ENCODE data around the gene LEF1. TPM values are rescaled to one million over a fixed set of nuclear protein-coding genes. Genes with fewer than 3 reads are reported as not detected.

LEF1 gene
- total RNA-seq, 2 donors from 2014 or later, result 2.3 to 3.0 TPM

- intact Hi-C loops (cut with DNase I), result no loop called here
- DNase-seq (ENCODE audit: low spot score), result no peak
These were observed 74.6 kb downstream of the LEF1 start for GRCh38 chr4:108094131-108094530.

- intact Hi-C loops (cut with DNase I), result no loop called here
These were observed 76.4 kb downstream of the LEF1 start for GRCh38 chr4:108092288-108092687.

GRCh38 chr4:108087293-108087967 is 81.3 kb downstream of the LEF1 start:
- intact Hi-C loops (cut with DNase I), result no loop called here
- DNase-seq (ENCODE audit: low spot score), result no peak

More at GRCh38 chr4:108092288-108092687, 76.4 kb downstream of the LEF1 start:
- no peak for DNase-seq (ENCODE audit: low spot score)

GRCh38 chr4:108081256-108081655 is 87.5 kb downstream of the LEF1 start:
- DNase-seq (ENCODE audit: low spot score), result no peak
- intact Hi-C loops (cut with DNase I), result no loop called here

- intact Hi-C loops (cut with DNase I), result no loop called here
- no peak for DNase-seq (ENCODE audit: low spot score)
These were observed 88.0 kb downstream of the LEF1 start for GRCh38 chr4:108080747-108081146.

GRCh38 chr4:108078024-108078733 is 90.6 kb downstream of the LEF1 start:
- DNase-seq (ENCODE audit: low spot score), result no peak
- intact Hi-C loops (cut with DNase I), result no loop called here

- no peak for DNase-seq (ENCODE audit: low spot score)
- intact Hi-C loops (cut with DNase I), result no loop called here
These were observed 96.4 kb downstream of the LEF1 start for GRCh38 chr4:108072300-108072699.

- DNase-seq (ENCODE audit: low spot score), result no peak
- intact Hi-C loops (cut with DNase I), result no loop called here
These were observed 98.0 kb downstream of the LEF1 start for GRCh38 chr4:108070775-108071174.

- DNase-seq (ENCODE audit: low spot score), result no peak
- intact Hi-C loops (cut with DNase I), result no loop called here
These were observed 100.3 kb downstream of the LEF1 start for GRCh38 chr4:108068442-108068841.

GRCh38 chr4:108060686-108061321 is 107.9 kb downstream of the LEF1 start:
- intact Hi-C loops (cut with DNase I), result loop anchor here in 1 of 2 donors (1.0 kb wide), 1 partner anchor 10 kb away; no protein-coding TSS in a partner anchor
- no peak for DNase-seq (ENCODE audit: low spot score)

- intact Hi-C loops (cut with DNase I), result loop anchor here in 1 of 2 donors (1.0 kb wide), 1 partner anchor 9 kb away; no protein-coding TSS in a partner anchor
These were observed 108.6 kb downstream of the LEF1 start for GRCh38 chr4:108060164-108060563.

GRCh38 chr4:108058685-108059440 is 109.9 kb downstream of the LEF1 start:
- no peak for DNase-seq (ENCODE audit: low spot score)
- intact Hi-C loops (cut with DNase I), result no loop called here

More at GRCh38 chr4:108060164-108060563, 108.6 kb downstream of the LEF1 start:
- no peak for DNase-seq (ENCODE audit: low spot score)

- DNase-seq (ENCODE audit: low spot score), result no peak
- intact Hi-C loops (cut with DNase I), result no loop called here
These were observed 112.3 kb downstream of the LEF1 start for GRCh38 chr4:108056418-108056817.

- no peak for DNase-seq (ENCODE audit: low spot score)
- intact Hi-C loops (cut with DNase I), result no loop called here
These were observed 112.9 kb downstream of the LEF1 start for GRCh38 chr4:108055787-108056186.

GRCh38 chr4:108054025-108054638 is 114.6 kb downstream of the LEF1 start:
- intact Hi-C loops (cut with DNase I), result no loop called here
- no peak for DNase-seq (ENCODE audit: low spot score)

- intact Hi-C loops (cut with DNase I), result no loop called here
- DNase-seq (ENCODE audit: low spot score), result no peak
These were observed 115.5 kb downstream of the LEF1 start for GRCh38 chr4:108053251-108053711.

GRCh38 chr4:108052558-108053120 is 116.1 kb downstream of the LEF1 start:
- no peak for DNase-seq (ENCODE audit: low spot score)
- intact Hi-C loops (cut with DNase I), result no loop called here

- intact Hi-C loops (cut with DNase I), result loop anchor here in 1 of 2 donors (1.0 kb wide), 1 partner anchor 9 kb away; no protein-coding TSS in a partner anchor
- no peak for DNase-seq (ENCODE audit: low spot score)
These were observed 117.4 kb downstream of the LEF1 start for GRCh38 chr4:108051343-108051742.

All from posterior vena cava (tissue), 2 donors.